Measurements from ENCODE around the gene AP1S3. TPM values are rescaled to one million over a fixed set of nuclear protein-coding genes. Genes with fewer than 3 reads are reported as not detected.

The AP1S3 gene
- total RNA-seq, 1 experiment from 2014 or later, result 66.3 TPM

GRCh38 chr2:223886726-223887125, 49.3 kb upstream of the AP1S3 start:
- ChIA-PET CTCF (no interaction called here), POLR2A (no interaction called here)
- H3K27ac ChIP-seq (ENCODE audit: low read length), result no peak overlapping the region
- in situ Hi-C loops (cut with HindIII; ENCODE audit: low pct_unique_long_range_greater_than_20kb, low sequenced_read_pairs), result no loop called here
- intact Hi-C loops (cut with micrococcal nuclease; ENCODE audit: unreplicated experiment), result no loop called here
- ATAC-seq (no peak), DNase-seq (ENCODE audit: low read depth, low spot score) (no peak)
- TF ChIP-seq CTCF (IDR thresholded peaks at IDR 0.05) (no peak), SIN3A (IDR thresholded peaks at IDR 0.05; ENCODE audit: borderline replicate concordance, insufficient read depth, low read depth, low read length) (no peak), TCF7L2 (IDR thresholded peaks at IDR 0.05; ENCODE audit: low read depth, low read length) (no peak), POLR2AphosphoS5 (IDR thresholded peaks at IDR 0.05; ENCODE audit: low read depth, low read length) (no peak), REST (IDR thresholded peaks at IDR 0.05; ENCODE audit: insufficient read depth in 1 of 2, low read depth in 2 of 2, low read length in 1 of 2) (no peak)
- no peaks in the 10 kb centered on the region for H3K4me1 ChIP-seq (ENCODE audit: control insufficient read depth, insufficient read depth, low read length)
- H3K27me3 ChIP-seq (ENCODE audit: control insufficient read depth, insufficient read depth, low read length), result no peaks in the 10 kb centered on the region
- no TSS peak for BruUV-seq (replicated peaks)
- H3K36me3 ChIP-seq (ENCODE audit: control insufficient read depth, insufficient read depth, low read length), result peaks cover 5% of the 10 kb centered on the region; the same call in 1 of the 2 replicates
- no peaks in the 10 kb centered on the region for H3K9me3 ChIP-seq (ENCODE audit: control insufficient read depth, insufficient read depth, low read depth, low read length)
- H3K4me3 ChIP-seq (ENCODE audit: low read depth in 2 of 2, low read length in 2 of 2), result no peak overlapping the region

GRCh38 chr2:223884399-223884798, 47.0 kb upstream of the AP1S3 start:
- no peaks in the 10 kb centered on the region for H3K27me3 ChIP-seq (ENCODE audit: control insufficient read depth, insufficient read depth, low read length)
- no TSS peak for BruUV-seq (replicated peaks)
- intact Hi-C loops (cut with micrococcal nuclease; ENCODE audit: unreplicated experiment) (no loop called here), in situ Hi-C loops (cut with HindIII; ENCODE audit: low pct_unique_long_range_greater_than_20kb, low sequenced_read_pairs) (no loop called here)
- no peaks in the 10 kb centered on the region for H3K4me1 ChIP-seq (ENCODE audit: control insufficient read depth, insufficient read depth, low read length)
- H3K4me3 ChIP-seq (ENCODE audit: low read depth in 2 of 2, low read length in 2 of 2), result no peak overlapping the region
- no peak for DNase-seq (ENCODE audit: low read depth, low spot score)
- CTCF ChIA-PET, result no interaction called here
- TF ChIP-seq TCF7L2 (IDR thresholded peaks at IDR 0.05; ENCODE audit: low read depth, low read length), result no peak
- no peak for TF ChIP-seq POLR2AphosphoS5 (IDR thresholded peaks at IDR 0.05; ENCODE audit: low read depth, low read length)
- no peak for TF ChIP-seq CTCF (IDR thresholded peaks at IDR 0.05)
- no peak for TF ChIP-seq REST (IDR thresholded peaks at IDR 0.05; ENCODE audit: insufficient read depth in 1 of 2, low read depth in 2 of 2, low read length in 1 of 2)
- no peak for TF ChIP-seq SIN3A (IDR thresholded peaks at IDR 0.05; ENCODE audit: borderline replicate concordance, insufficient read depth, low read depth, low read length)
- POLR2A ChIA-PET, result no interaction called here
- no peaks in the 10 kb centered on the region for H3K9me3 ChIP-seq (ENCODE audit: control insufficient read depth, insufficient read depth, low read depth, low read length)
- no peaks in the 10 kb centered on the region for H3K36me3 ChIP-seq (ENCODE audit: control insufficient read depth, insufficient read depth, low read length)
- ATAC-seq, result no peak
- H3K27ac ChIP-seq (ENCODE audit: low read length), result no peak overlapping the region
